ENCODE measurements around the gene NUP214. TPM values are rescaled to one million over a fixed set of nuclear protein-coding genes. Genes with fewer than 3 reads are reported as not detected.

Gene NUP214
- total and polyA plus RNA-seq, 2 experiments from 2014 or later, result 14.7 to 29.0 TPM

DNA sequence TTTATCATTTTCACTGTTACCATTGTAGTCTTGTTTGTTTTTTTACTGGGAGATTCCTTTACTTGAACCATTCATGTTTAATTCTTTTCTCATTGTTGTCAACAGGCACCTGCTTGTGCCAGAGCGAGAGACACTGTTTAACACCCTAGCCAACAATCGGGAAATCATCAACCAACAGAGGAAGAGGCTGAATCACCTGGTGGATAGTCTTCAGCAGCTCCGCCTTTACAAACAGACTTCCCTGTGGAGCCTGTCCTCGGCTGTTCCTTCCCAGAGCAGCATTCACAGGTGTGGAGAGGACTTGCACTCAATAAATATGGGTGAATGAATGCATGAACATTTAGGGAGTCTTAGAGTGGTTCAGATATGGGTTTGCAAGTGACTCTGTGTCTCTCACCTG is 37.5 kb downstream of the NUP214 start:
- Histone ChIP-seq H3K36me3 (peaks cover 46% of the 10 kb centered on the region), H3K4me3 (no peak overlapping the region), H3K27me3 (no peaks in the 10 kb centered on the region), H3K27ac (no peak overlapping the region), H3K9me3 (ENCODE audit: low read depth) (no peaks in the 10 kb centered on the region), H3K4me1 (ENCODE audit: low read depth) (no peaks in the 10 kb centered on the region)
- DNase-seq (ENCODE audit: low read depth in 1 of 2, low spot score in 1 of 2), result no peak
- TF ChIP-seq, protein P1, sequence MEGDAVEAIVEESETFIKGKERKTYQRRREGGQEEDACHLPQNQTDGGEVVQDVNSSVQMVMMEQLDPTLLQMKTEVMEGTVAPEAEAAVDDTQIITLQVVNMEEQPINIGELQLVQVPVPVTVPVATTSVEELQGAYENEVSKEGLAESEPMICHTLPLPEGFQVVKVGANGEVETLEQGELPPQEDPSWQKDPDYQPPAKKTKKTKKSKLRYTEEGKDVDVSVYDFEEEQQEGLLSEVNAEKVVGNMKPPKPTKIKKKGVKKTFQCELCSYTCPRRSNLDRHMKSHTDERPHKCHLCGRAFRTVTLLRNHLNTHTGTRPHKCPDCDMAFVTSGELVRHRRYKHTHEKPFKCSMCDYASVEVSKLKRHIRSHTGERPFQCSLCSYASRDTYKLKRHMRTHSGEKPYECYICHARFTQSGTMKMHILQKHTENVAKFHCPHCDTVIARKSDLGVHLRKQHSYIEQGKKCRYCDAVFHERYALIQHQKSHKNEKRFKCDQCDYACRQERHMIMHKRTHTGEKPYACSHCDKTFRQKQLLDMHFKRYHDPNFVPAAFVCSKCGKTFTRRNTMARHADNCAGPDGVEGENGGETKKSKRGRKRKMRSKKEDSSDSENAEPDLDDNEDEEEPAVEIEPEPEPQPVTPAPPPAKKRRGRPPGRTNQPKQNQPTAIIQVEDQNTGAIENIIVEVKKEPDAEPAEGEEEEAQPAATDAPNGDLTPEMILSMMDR (IDR thresholded peaks at IDR 0.05; ENCODE audit: low read depth, low read length), result no peak

DNA sequence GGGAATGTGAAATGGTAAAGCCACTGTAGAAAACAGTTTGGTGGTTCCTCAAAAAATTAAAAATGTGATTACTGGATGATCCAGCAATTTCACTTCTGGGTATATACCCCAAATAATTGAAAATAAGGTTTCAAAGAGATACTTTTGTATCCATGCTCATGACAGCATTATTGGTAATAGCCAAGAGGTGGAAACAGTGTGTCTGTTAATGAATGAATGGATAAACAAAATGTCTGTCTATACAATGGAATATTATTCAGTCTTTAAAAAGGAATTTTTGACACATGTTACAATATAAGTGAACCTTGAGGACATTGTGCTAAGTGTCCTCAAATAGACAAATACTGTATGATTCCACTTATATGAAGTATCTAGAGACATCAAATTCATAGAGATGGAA is 40.1 kb downstream of the NUP214 start:
- H3K27me3 ChIP-seq, result no peaks in the 10 kb centered on the region
- TF ChIP-seq, protein P1 (IDR thresholded peaks at IDR 0.05; ENCODE audit: low read depth, low read length), result no peak
- no peaks in the 10 kb centered on the region for H3K9me3 ChIP-seq (ENCODE audit: low read depth)
- H3K36me3 ChIP-seq, result peaks cover 38% of the 10 kb centered on the region
- no peak overlapping the region for H3K4me3 ChIP-seq
- H3K27ac ChIP-seq, result no peak overlapping the region
- no peak for DNase-seq (ENCODE audit: low read depth in 1 of 2, low spot score in 1 of 2)
- H3K4me1 ChIP-seq (ENCODE audit: low read depth), result no peaks in the 10 kb centered on the region

DNA sequence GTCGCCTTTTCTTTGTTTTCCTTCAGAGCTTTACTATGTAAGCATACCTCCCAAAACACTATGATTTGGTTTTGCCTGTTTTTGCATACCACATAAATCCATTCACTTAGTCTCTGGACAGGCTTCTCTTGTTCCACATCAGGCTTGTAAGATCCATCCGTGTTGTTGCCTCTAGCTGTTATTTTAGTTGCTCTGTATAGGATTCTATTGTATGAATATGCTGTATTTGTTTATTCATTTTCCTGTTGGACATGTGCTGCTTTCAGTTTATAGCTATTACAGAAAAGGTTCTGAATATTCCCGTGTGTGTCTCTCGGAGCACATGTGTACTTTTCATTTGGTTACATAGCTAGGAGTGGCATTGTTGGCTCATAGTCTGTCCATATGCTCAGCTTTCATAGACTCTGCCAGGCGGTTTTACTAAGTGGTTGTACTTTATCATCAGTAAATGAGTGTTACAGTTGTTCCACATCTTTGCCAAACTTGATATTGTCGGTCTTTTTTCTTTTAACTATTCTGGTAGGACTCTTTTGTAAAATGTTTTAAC is 41.8 kb downstream of the NUP214 start:
- Histone ChIP-seq H3K4me1 (ENCODE audit: low read depth) (no peaks in the 10 kb centered on the region), H3K9me3 (ENCODE audit: low read depth) (no peaks in the 10 kb centered on the region), H3K4me3 (no peak overlapping the region), H3K36me3 (peaks cover 33% of the 10 kb centered on the region), H3K27ac (no peak overlapping the region), H3K27me3 (no peaks in the 10 kb centered on the region)
- no peak for DNase-seq (ENCODE audit: low read depth in 1 of 2, low spot score in 1 of 2)
- TF ChIP-seq, protein P1 (IDR thresholded peaks at IDR 0.05; ENCODE audit: low read depth, low read length), result no peak

DNA sequence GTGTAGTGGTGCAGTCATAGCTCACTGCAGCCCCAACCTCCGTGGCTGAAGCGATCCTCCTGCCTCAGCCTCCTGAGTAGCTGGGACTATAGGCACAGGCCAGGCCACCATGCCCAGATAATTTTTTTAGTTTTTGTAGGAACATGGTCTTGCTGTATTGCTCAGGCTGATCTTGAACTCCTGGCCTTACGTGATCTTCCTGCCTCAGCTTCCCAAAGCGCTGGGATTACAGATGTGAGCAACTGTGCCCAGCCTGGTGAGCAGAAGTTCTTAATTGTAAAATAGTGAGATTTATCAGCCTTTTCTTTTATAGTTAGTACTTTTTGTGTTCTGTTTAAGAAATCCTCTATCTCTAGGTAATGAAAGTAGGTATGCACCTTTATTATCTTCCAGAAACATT is 42.5 kb downstream of the NUP214 start:
- TF ChIP-seq, protein P1 (IDR thresholded peaks at IDR 0.05; ENCODE audit: low read depth, low read length), result no peak
- Histone ChIP-seq H3K9me3 (ENCODE audit: low read depth) (no peaks in the 10 kb centered on the region), H3K27ac (no peak overlapping the region), H3K36me3 (peaks cover 30% of the 10 kb centered on the region), H3K4me3 (no peak overlapping the region), H3K4me1 (ENCODE audit: low read depth) (no peaks in the 10 kb centered on the region), H3K27me3 (no peaks in the 10 kb centered on the region)
- no peak for DNase-seq (ENCODE audit: low read depth in 1 of 2, low spot score in 1 of 2)

DNA sequence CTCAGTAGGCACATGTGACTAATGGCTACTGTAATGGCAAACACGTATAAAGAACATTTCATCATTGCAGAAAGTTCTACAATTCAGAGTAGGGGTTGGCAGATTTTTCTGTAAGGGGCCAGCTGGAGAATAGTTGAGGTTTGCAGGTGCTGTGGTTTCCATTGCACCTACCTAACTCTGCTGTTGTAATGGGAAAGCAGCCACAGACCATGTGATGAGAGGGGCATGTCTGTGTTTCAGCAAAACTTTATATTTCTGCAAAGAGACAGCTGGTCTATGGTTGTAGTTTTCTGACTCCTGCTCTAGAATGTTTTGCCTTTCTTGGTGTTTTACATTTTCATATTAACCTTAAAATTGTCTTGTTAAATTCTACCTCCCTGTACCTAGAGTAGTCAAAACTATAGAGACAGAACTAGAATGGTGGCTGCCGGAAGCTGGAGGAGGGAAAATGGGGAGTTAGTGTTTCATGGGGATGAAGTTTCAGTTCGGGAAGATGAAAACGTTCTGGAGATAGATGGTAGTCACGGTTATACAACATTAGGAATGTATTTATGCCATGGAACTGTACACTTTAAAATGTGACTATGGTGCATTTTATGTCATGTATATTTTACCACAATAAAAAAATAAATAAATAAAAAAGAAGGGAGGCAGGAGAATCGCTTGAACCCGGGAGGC is 44.3 kb downstream of the NUP214 start:
- no peak for DNase-seq (ENCODE audit: low read depth in 1 of 2, low spot score in 1 of 2)
- peaks cover 18% of the 10 kb centered on the region for H3K36me3 ChIP-seq
- TF ChIP-seq, protein P1 (IDR thresholded peaks at IDR 0.05; ENCODE audit: low read depth, low read length), result no peak
- no peaks in the 10 kb centered on the region for H3K27me3 ChIP-seq
- H3K27ac ChIP-seq, result no peak overlapping the region
- no peaks in the 10 kb centered on the region for H3K9me3 ChIP-seq (ENCODE audit: low read depth)
- H3K4me3 ChIP-seq, result no peak overlapping the region
- no peaks in the 10 kb centered on the region for H3K4me1 ChIP-seq (ENCODE audit: low read depth)

All from cardiac muscle cell (in vitro differentiated cells and primary cell).